K562 (cell line): ENCODE measurements around the gene RDH13. TPM values are rescaled to one million over a fixed set of nuclear protein-coding genes. Genes with fewer than 3 reads are reported as not detected.

Source experiments
- ATAC-seq: fragments of 200-7000 bp; cut with Tn5 transposase; 3 replicates; pipeline ENCODE4 v1.9.1; 2020; ENCODE audit warnings: moderate library complexity
- BruUV-seq: library from RNA; stranded (reverse); fragments of 400-500 nt; replicated peaks from 2 replicates; lab custom pipeline; 2021; lab: Mats Ljungman, UMichigan
- CTCF ChIA-PET: fragments of 300-600 bp; formaldehyde crosslinking; extraction: SDS; loops from one replicate; lab custom pipeline; 2021; ENCODE audit warnings: low intra/inter-chr PET ratio; lab: Yijun Ruan, JAX
- POLR2A ChIA-PET: fragments of 300-600, 350-650 bp; sonication (Branson Sonifier 250); formaldehyde crosslinking; extraction: SDS; loops from one replicate; lab custom pipeline; 2021; ENCODE audit warnings: antibody characterized with exemption, inconsistent platforms; lab: Yijun Ruan, JAX
- DNase-seq, 4 experiments: peaks; one replicate each; pipeline versions ENCODE4 v3.0.0 to v3.0.0-alpha.2; 2011 to 2018; ENCODE audit warnings: low spot score in 3 of 4, mixed read lengths in 3 of 4; ENCODE audit errors: extremely low read depth in 1 of 4
- FAIRE-seq: peaks from 2 replicates; lab custom pipeline; 2011; peaks lifted over from hg19 to GRCh38; lab: Jason Lieb, UNC
- H2AFZ ChIP-seq: 2 replicates; pipeline ENCODE4 v1.6.0; 2011; ENCODE audit warnings: low read depth, low read length, control low read depth, inconsistent platforms
- H3K27ac ChIP-seq: fragments of 200-600 bp; 3 replicates; pipeline ENCODE4 v1.8.0; 2011; ENCODE audit warnings: low read depth, mild to moderate bottlenecking, control low read depth, inconsistent platforms, low read length, moderate library complexity, mixed read lengths; ENCODE audit errors: extremely low read depth
- H3K27me3 ChIP-seq, 2 experiments: fragments of 300-600 bp in 1 of 2; 2 replicates in 1 of 2; 3 replicates in 1 of 2; pipeline versions ENCODE4 v1.6.0 to v1.8.0; 2011; ENCODE audit warnings: inconsistent platforms in 2 of 2, low read length in 2 of 2, mild to moderate bottlenecking in 1 of 2, mixed read lengths in 1 of 2, moderate library complexity in 1 of 2; ENCODE audit not compliant: control insufficient read depth in 2 of 2, insufficient read depth in 2 of 2
- H3K36me3 ChIP-seq: fragments of 300-600 bp; 3 replicates; pipeline ENCODE4 v1.8.0; 2011; ENCODE audit warnings: mild to moderate bottlenecking, low read length, inconsistent platforms; ENCODE audit not compliant: control insufficient read depth, insufficient read depth
- H3K4me1 ChIP-seq, 2 experiments: fragments of 200-600 bp in 1 of 2; replicated peaks in 1 of 2; 2 replicates in 1 of 2; 3 replicates in 1 of 2; pipeline versions ENCODE4 v1.5.1 to v1.8.0; 2011; ENCODE audit warnings: inconsistent platforms in 2 of 2, low read length in 2 of 2, mild to moderate bottlenecking in 1 of 2, mixed read lengths in 1 of 2, moderate library complexity in 1 of 2; ENCODE audit not compliant: control insufficient read depth in 2 of 2, insufficient read depth in 2 of 2
- H3K4me2 ChIP-seq: 2 replicates; pipeline ENCODE4 v1.6.1; 2011; ENCODE audit warnings: low read length, control low read depth, inconsistent platforms, mixed read lengths; ENCODE audit not compliant: insufficient read depth
- H3K4me3 ChIP-seq: fragments of 200-600 bp; sonication (generic), shearing (Covaris generic); 2 replicates; pipeline ENCODE4 v1.5.1; 2016; ENCODE audit warnings: control low read depth, inconsistent platforms
- H3K79me2 ChIP-seq: fragments of 200-600 bp; 3 replicates; pipeline ENCODE4 v1.8.0; 2011; ENCODE audit warnings: low read length, inconsistent platforms; ENCODE audit not compliant: control insufficient read depth, insufficient read depth
- H3K9ac ChIP-seq, 2 experiments: 2 replicates each; pipeline versions ENCODE4 v1.6.0 to v1.6.1; 2011; ENCODE audit warnings: low read depth in 2 of 2, low read length in 2 of 2, control low read depth in 1 of 2, inconsistent platforms in 1 of 2, mild to moderate bottlenecking in 1 of 2, mixed read lengths in 1 of 2; ENCODE audit not compliant: insufficient read depth in 1 of 2
- H3K9me1 ChIP-seq: one replicate; pipeline ENCODE4 v1.6.0; 2011; ENCODE audit warnings: inconsistent platforms, mild to moderate bottlenecking, low read length, moderate library complexity; ENCODE audit not compliant: control insufficient read depth, insufficient read depth
- H3K9me3 ChIP-seq: replicated peaks from 2 replicates; pipeline ENCODE4 v1.5.1; 2011; ENCODE audit warnings: low read depth, low read length, inconsistent platforms; ENCODE audit not compliant: control insufficient read depth, insufficient read depth
- H4K20me1 ChIP-seq: replicated peaks from 2 replicates; pipeline ENCODE4 v1.6.1; 2011; ENCODE audit warnings: low read length, inconsistent platforms, mixed read lengths; ENCODE audit not compliant: control insufficient read depth, insufficient read depth
- CBX2 ChIP-seq: fragments of 200-600 bp; sonication (generic); IDR thresholded peaks from one replicate; pipeline ENCODE4 v1.6.1; 2012; ENCODE audit warnings: mild to moderate bottlenecking, low read length, inconsistent platforms; ENCODE audit not compliant: insufficient read depth, poor library complexity, severe bottlenecking
- ESRRB ChIP-seq: fragments of 250-450 bp; sonication (Bioruptor Pico); IDR thresholded peaks from 2 replicates; pipeline ENCODE4 v1.5.0; 2020; ENCODE audit warnings: mild to moderate bottlenecking, moderate library complexity, borderline replicate concordance
- LEF1 ChIP-seq: fragments of 450-650 bp; IDR thresholded peaks from 2 replicates; pipeline ENCODE4 v1.6.1; 2016; ENCODE audit warnings: mild to moderate bottlenecking
- MAFG ChIP-seq: fragments of 450-650 bp; conservative IDR thresholded peaks from 2 replicates; pipeline ENCODE4 v1.6.1; 2016; ENCODE audit warnings: missing genetic modification characterization, missing compliant biosample characterization
- MBD2 ChIP-seq: sonication (generic); IDR thresholded peaks from 2 replicates; pipeline ENCODE4 v1.6.1; 2016; ENCODE audit warnings: low read depth, borderline replicate concordance
- MECOM ChIP-seq: fragments of 250-450 bp; sonication (Bioruptor Pico); IDR thresholded peaks from 2 replicates; pipeline ENCODE4 v1.8.0; 2022; ENCODE audit warnings: inconsistent platforms
- MEF2A ChIP-seq: IDR thresholded peaks from 2 replicates; pipeline ENCODE4 v1.6.1; 2011; ENCODE audit warnings: low read depth, mild to moderate bottlenecking, low read length, moderate library complexity; ENCODE audit not compliant: control insufficient read depth
- NFIX ChIP-seq: fragments of 250-450 bp; sonication (Bioruptor Pico); IDR thresholded peaks from 2 replicates; pipeline ENCODE4 v1.4.0; 2020; ENCODE audit warnings: low read depth, mild to moderate bottlenecking, moderate library complexity
- NUFIP1 ChIP-seq: fragments of 450-650 bp; IDR thresholded peaks from 2 replicates; pipeline ENCODE4 v1.6.1; 2018; ENCODE audit not compliant: partially characterized antibody
- POLR2AphosphoS2 ChIP-seq: IDR thresholded peaks from 2 replicates; pipeline ENCODE4 v1.6.1; 2012; ENCODE audit warnings: low read length, improper control_type of control experiment
- PYGO2 ChIP-seq: fragments of 450-650 bp; IDR thresholded peaks from 2 replicates; pipeline ENCODE4 v1.6.1; 2016; ENCODE audit warnings: mild to moderate bottlenecking, missing genetic modification characterization, moderate library complexity, missing compliant biosample characterization
- RBM25 ChIP-seq: fragments of 200-400 bp; formaldehyde crosslinking; IDR thresholded peaks from 2 replicates; pipeline ENCODE4 v1.6.1; 2018; ENCODE audit warnings: low read length, low read depth, moderate library complexity; ENCODE audit not compliant: severe bottlenecking
- SMARCA5 ChIP-seq: fragments of 450-650 bp; IDR thresholded peaks from 2 replicates; pipeline ENCODE4 v1.6.1; 2016
- U2AF2 ChIP-seq: fragments of 200-400 bp; formaldehyde crosslinking; optimal IDR thresholded peaks from 2 replicates; pipeline ENCODE3; 2017; ENCODE audit warnings: low read depth, mild to moderate bottlenecking, low read length
- ZFP1 ChIP-seq: fragments of 450-650 bp; formaldehyde crosslinking; IDR thresholded peaks from 2 replicates; pipeline ENCODE4 v1.4.0; 2020; ENCODE audit warnings: mild to moderate bottlenecking, mixed read lengths
- ZFPM2 ChIP-seq: fragments of 250-450 bp; sonication (Bioruptor Pico); IDR thresholded peaks from 2 replicates; pipeline ENCODE4 v1.5.1; 2022; ENCODE audit warnings: mild to moderate bottlenecking
- ZKSCAN8 ChIP-seq: fragments of 200-800 bp; sonication (Bioruptor generic); IDR thresholded peaks from 2 replicates; pipeline ENCODE4 v1.6.1; 2016; ENCODE audit warnings: missing genetic modification characterization, missing compliant biosample characterization
- ZNF239 ChIP-seq: fragments of 250-450 bp; sonication (Bioruptor Pico); IDR thresholded peaks from 2 replicates; pipeline ENCODE4 v1.4.0; 2020; ENCODE audit warnings: mild to moderate bottlenecking
- ZNF24 ChIP-seq: fragments of 450-650 bp; IDR thresholded peaks from 2 replicates; pipeline ENCODE4 v1.6.1; 2016
- ZNF764 ChIP-seq: fragments of 250-450 bp; sonication (Bioruptor Pico); IDR thresholded peaks from 2 replicates; pipeline ENCODE4 v1.4.0; 2020; ENCODE audit warnings: low read depth, mild to moderate bottlenecking, moderate library complexity
- WGBS: fragments of 100-300 bp; shearing (Covaris generic); methylation state at CpG from one replicate; pipeline ENCODE4 v1.1.6; 2016; ENCODE audit warnings: low coverage, mixed read lengths; ENCODE audit not compliant: insufficient coverage; ENCODE audit errors: missing lambda C conversion rate; 5-methylcytosine and 5-hydroxymethylcytosine counted together
- in situ Hi-C: fragments of 300-500 bp; cut with MboI; formaldehyde crosslinking; loops from 4 replicates; pipeline ENCODE4 v1.15.0; 2018; ENCODE audit warnings: inconsistent platforms, mixed read lengths
- intact Hi-C: fragments of 100-400 bp; cut with micrococcal nuclease; formaldehyde crosslinking; loops from 2 replicates; pipeline ENCODE4 v1.14.2; 2022
- polyA plus RNA-seq, 8 experiments: library from polyadenylated mRNA; depleted of rRNA in 4 of 8; stranded (reverse) in 5 of 8; unstranded in 3 of 8; fragments of >200 nt; fragmentation: Nextera tagmentation in 2 of 8; fragmentation: Illumina TruSeq in 1 of 8; extraction: Ambion mirVana in 2 of 8; extraction: Trizol in 1 of 8; gene quantifications; 2 replicates each; pipeline versions ENCODE4 v1.2.1 to v1.2.3, GENCODE V29; 2011 to 2014; ENCODE audit warnings: inconsistent platforms in 1 of 8, missing spikeins in 1 of 8
- total RNA-seq, 7 experiments: library from RNA; depleted of rRNA in 6 of 7; stranded (reverse); fragments of >200 nt in 6 of 7; fragmentation: Illumina TruSeq in 2 of 7; extraction: Trizol in 2 of 7; gene quantifications; 2 replicates each; pipeline versions ENCODE4 v1.2.1 to v1.2.3, GENCODE V29; 2011 to 2021; ENCODE audit warnings: low replicate concordance in 1 of 7
- TF ChIP-seq, protein P1 (sequence below): fragments of 450-650 bp; conservative IDR thresholded peaks from 2 replicates; pipeline ENCODE4 v1.6.1; 2016; ENCODE audit warnings: missing genetic modification characterization, low read depth, mild to moderate bottlenecking, missing compliant biosample characterization, moderate library complexity
- TF ChIP-seq, protein P2 (sequence below), 2 experiments: fragments of 200-800 bp in 1 of 2; sonication (Bioruptor generic) in 1 of 2; sonication (generic) in 1 of 2; formaldehyde crosslinking in 1 of 2; IDR thresholded peaks in 1 of 2; conservative IDR thresholded peaks in 1 of 2; 2 replicates each; pipeline versions ENCODE4 v1.5.0 to v1.6.1; 2016 to 2020; ENCODE audit warnings: missing compliant biosample characterization in 1 of 2, missing genetic modification characterization in 1 of 2, missing genetic modification reagents in 1 of 2

RDH13 gene
- total and polyA plus RNA-seq, 9 of the 15 experiments (the other 6 are each of a cell fraction or from before 2014, with no cell fraction given) = 7.5 to 70.3 (median 39.5) TPM

DNA sequence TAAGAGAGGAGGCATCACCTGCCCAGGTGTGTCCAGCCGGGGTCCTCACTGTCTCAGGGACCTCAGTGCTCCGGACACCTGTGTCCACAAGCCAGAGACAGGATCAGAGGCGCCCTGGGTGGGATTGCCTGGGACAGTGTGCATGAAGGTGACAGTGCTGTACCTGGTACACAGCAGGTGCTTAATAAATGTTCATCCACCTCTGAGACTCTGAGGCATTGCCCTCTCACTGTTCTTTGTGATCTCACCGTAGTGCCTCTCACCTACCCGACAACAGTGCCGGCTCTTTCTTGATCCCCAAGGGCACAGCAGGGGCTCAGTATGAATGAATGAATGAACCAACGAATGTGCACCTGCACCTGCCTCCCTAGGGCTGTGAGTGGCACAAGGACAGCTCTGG, 9.2 kb downstream of the RDH13 start:
- H3K9ac ChIP-seq = no peak overlapping the region
- peaks cover 90% of the 10 kb centered on the region for H3K36me3 ChIP-seq
- FAIRE-seq (no peak), ATAC-seq (no peak), DNase-seq (no peak)
- 93% methylated on average over 4 of the region's 7 CpGs for WGBS
- no peak overlapping the region for H3K4me2 ChIP-seq
- no peak overlapping the region for H2AFZ ChIP-seq
- H3K27me3 ChIP-seq = no peaks in the 10 kb centered on the region
- no peaks in the 10 kb centered on the region for H3K9me3 ChIP-seq
- in situ Hi-C loops (no loop called here), intact Hi-C loops (no loop called here)
- no peaks in the 10 kb centered on the region for H3K9me1 ChIP-seq
- BruUV-seq = no TSS peak
- peaks cover 0 to 3% of the 10 kb centered on the region in 2 experiments; a peak in 1 of 5 replicates for H3K4me1 ChIP-seq
- no peak overlapping the region for H3K4me3 ChIP-seq
- ChIA-PET CTCF (no interaction called here), POLR2A (interaction anchor here (1.2 to 3.3 kb wide), 2 partner anchors 11 to 13 kb away, joined by 4 to 15 read pairs; no protein-coding TSS in a partner anchor)
- H3K27ac ChIP-seq = no peak overlapping the region
- H3K79me2 ChIP-seq = peaks cover 24% of the 10 kb centered on the region
- 0 out of 2 replicates have a peak, but pooled peaks cover 10% of the 10 kb centered on the region for H4K20me1 ChIP-seq
- peak; percentile 92 for TF ChIP-seq ZKSCAN8
- TF ChIP-seq ESRRB (CRISPR knock-in tag) = no peak
- no peak for TF ChIP-seq PYGO2
- no peak for TF ChIP-seq ZFPM2
- TF ChIP-seq MAFG (tag) = no peak
- no peak for TF ChIP-seq NFIX (CRISPR knock-in tag)
- no peak for TF ChIP-seq ZNF239 (CRISPR knock-in tag)
- no peak for TF ChIP-seq SMARCA5
- TF ChIP-seq U2AF2 = no peak
- no peak for TF ChIP-seq CBX2
- TF ChIP-seq, protein P1, sequence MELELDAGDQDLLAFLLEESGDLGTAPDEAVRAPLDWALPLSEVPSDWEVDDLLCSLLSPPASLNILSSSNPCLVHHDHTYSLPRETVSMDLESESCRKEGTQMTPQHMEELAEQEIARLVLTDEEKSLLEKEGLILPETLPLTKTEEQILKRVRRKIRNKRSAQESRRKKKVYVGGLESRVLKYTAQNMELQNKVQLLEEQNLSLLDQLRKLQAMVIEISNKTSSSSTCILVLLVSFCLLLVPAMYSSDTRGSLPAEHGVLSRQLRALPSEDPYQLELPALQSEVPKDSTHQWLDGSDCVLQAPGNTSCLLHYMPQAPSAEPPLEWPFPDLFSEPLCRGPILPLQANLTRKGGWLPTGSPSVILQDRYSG (tag) = no peak
- TF ChIP-seq ZNF764 = no peak
- peak; percentile 77 for TF ChIP-seq ZNF24
- no peak for TF ChIP-seq RBM25
- TF ChIP-seq MBD2 = no peak
- no peak for TF ChIP-seq NUFIP1
- TF ChIP-seq MECOM (CRISPR knock-in tag) = no peak
- no peak for TF ChIP-seq MEF2A
- TF ChIP-seq POLR2AphosphoS2 = peak; percentile 47
- no peak for TF ChIP-seq ZFP1 (CRISPR knock-in tag)
- no peak for TF ChIP-seq LEF1
- TF ChIP-seq, protein P2, sequence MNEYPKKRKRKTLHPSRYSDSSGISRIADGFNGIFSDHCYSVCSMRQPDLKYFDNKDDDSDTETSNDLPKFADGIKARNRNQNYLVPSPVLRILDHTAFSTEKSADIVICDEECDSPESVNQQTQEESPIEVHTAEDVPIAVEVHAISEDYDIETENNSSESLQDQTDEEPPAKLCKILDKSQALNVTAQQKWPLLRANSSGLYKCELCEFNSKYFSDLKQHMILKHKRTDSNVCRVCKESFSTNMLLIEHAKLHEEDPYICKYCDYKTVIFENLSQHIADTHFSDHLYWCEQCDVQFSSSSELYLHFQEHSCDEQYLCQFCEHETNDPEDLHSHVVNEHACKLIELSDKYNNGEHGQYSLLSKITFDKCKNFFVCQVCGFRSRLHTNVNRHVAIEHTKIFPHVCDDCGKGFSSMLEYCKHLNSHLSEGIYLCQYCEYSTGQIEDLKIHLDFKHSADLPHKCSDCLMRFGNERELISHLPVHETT (CRISPR knock-in tag; conservative IDR thresholded peaks at IDR 0.05 in 1 of 2, IDR thresholded peaks at IDR 0.05 in 1 of 2) = no peak
